Liver (tissue), 3 donors: ENCODE measurements around the gene BAHCC1.

Source experiments
- CTCF ChIP-seq: fragments of 150-350 bp; IDR thresholded peaks from 2 replicates; pipeline ENCODE4 v1.5.1; 2017; ENCODE audit warnings: improper control_type of control experiment, low read depth, low read length; ENCODE audit not compliant: missing input control
- EGR1 ChIP-seq, 2 donors: IDR thresholded peaks; 2 replicates each; pipeline ENCODE4 v1.6.1; 2016 to 2018; ENCODE audit warnings: antibody characterized with exemption in 2 of 2, low read depth in 2 of 2
- FOXA1 ChIP-seq: IDR thresholded peaks from 2 replicates; pipeline ENCODE4 v1.6.1; 2016; ENCODE audit warnings: antibody characterized with exemption
- JUND ChIP-seq, 2 donors: IDR thresholded peaks; 2 replicates each; pipeline ENCODE4 v1.6.1; 2016; ENCODE audit warnings: antibody characterized with exemption in 2 of 2
- MAX ChIP-seq: IDR thresholded peaks from 2 replicates; pipeline ENCODE4 v1.6.1; 2016; ENCODE audit warnings: antibody characterized with exemption
- NR2F2 ChIP-seq: IDR thresholded peaks from 2 replicates; pipeline ENCODE4 v1.6.1; 2016; ENCODE audit warnings: antibody characterized with exemption
- RAD21 ChIP-seq, 2 donors: IDR thresholded peaks; 2 replicates each; pipeline ENCODE4 v1.6.1; 2016; ENCODE audit warnings: antibody characterized with exemption in 2 of 2, mild to moderate bottlenecking in 2 of 2
- REST ChIP-seq: IDR thresholded peaks from 2 replicates; pipeline ENCODE4 v1.6.1; 2016; ENCODE audit warnings: antibody characterized with exemption, mild to moderate bottlenecking
- SP1 ChIP-seq: IDR thresholded peaks from 2 replicates; pipeline ENCODE4 v1.6.1; 2018; ENCODE audit warnings: antibody characterized with exemption, mild to moderate bottlenecking
- TAF1 ChIP-seq: conservative IDR thresholded peaks from 2 replicates; pipeline ENCODE4 v1.6.1; 2016; ENCODE audit warnings: antibody characterized with exemption, mild to moderate bottlenecking
- ZBTB33 ChIP-seq: IDR thresholded peaks from 2 replicates; pipeline ENCODE4 v1.6.1; 2016; ENCODE audit warnings: antibody characterized with exemption
- donor health status: healthy.
- donor health status: healthy.

GRCh38 chr17:81394921-81395599 is at the start of gene BAHCC1:
- peak; percentile 38 to 59 for TF ChIP-seq RAD21 (IDR thresholded peaks at IDR 0.05)
- no peak for TF ChIP-seq CTCF
- peak; percentile 21 for TF ChIP-seq ZBTB33
- no peak for TF ChIP-seq EGR1 (IDR thresholded peaks at IDR 0.05; ENCODE audit: low read depth in 2 of 2)
- peak; percentile 98 for TF ChIP-seq TAF1
- peak; percentile 79 for TF ChIP-seq SP1
- peak; percentile 41 for TF ChIP-seq FOXA1
- peak; percentile 95 for TF ChIP-seq REST
- no peak for TF ChIP-seq JUND (IDR thresholded peaks at IDR 0.05)
- TF ChIP-seq MAX, result peak; percentile 89
- TF ChIP-seq NR2F2, result no peak
